Lower leg skin (tissue), 3 donors: Measurements from ENCODE around the gene ARF6.

ENCODE experiments used
- CTCF ChIP-seq, 3 donors: fragments of 450-650 bp; IDR thresholded peaks; one replicate each; pipeline ENCODE4 v1.5.1; 2016; ENCODE audit warnings: antibody characterized with exemption in 3 of 3, mild to moderate bottlenecking in 3 of 3, moderate library complexity in 2 of 3
- POLR2A ChIP-seq, 2 donors: fragments of 450-650 bp; IDR thresholded peaks; one replicate each; pipeline ENCODE4 v1.6.1; 2016 to 2017; ENCODE audit warnings: antibody characterized with exemption in 2 of 2, mild to moderate bottlenecking in 1 of 2, moderate library complexity in 1 of 2

GRCh38 chr14:49853158-49853477 lies 39.8 kb upstream of the ARF6 start:
- TF ChIP-seq CTCF (IDR thresholded peaks at IDR 0.05) (no peak), POLR2A (IDR thresholded peaks at IDR 0.05) (no peak)
